GM19438 (cell line): ENCODE results near the gene RAPH1.
A peak's percentile ranks its signal among the peaks of the same experiment; 100 is the strongest.
"Not testable (repeated sequence)": the region's sequence is repeated elsewhere in the genome, so short reads cannot be mapped to it uniquely, and the experiment has no call there.

Experiments
- ATAC-seq: cut with Tn5 transposase; IDR thresholded peaks from one replicate; pipeline ENCODE4 v1.9.1; 2021; ENCODE audit warnings: low read depth; ENCODE audit not compliant: unreplicated experiment

The RAPH1 gene

DNA sequence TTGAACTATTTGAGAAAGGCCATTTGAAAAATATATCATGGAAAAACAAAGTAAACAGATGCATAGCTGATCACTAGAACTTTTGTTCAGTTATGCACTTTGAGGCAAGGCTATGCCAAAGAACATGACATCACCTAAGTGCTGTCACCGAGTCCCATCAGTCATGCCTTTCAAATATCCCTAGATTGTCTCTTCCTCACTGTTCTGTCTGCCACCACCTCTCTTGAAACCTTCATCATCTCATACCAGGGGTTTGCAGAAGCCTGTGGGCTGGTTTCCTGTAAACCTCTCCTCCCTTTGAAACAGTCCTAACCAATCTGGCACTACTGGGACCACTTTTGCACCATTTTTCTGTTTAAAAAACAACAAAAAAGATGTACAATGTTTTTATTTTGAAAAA, 12.3 kb upstream of the RAPH1 start:
- ATAC-seq, result no peak

DNA sequence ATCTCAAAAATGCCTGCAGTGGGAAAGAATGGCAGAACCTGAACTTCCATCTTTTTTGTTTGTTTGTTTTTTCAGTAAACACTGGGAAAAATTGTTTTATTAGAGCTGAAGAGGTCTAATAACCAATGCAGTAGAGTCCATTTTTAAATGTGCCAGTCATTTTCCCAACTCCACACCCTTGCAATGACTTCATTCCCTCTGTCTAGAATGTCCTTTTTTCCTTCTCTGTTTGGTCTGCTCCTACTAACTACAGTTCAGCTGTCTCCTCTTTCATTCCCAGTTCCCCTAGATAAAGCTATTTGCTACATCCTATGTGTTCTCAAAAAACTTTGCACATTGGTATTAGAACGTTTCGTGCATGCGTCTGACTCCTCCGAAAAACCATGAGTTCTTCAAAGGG, 9.3 kb upstream of the RAPH1 start:
- ATAC-seq, result no peak

DNA sequence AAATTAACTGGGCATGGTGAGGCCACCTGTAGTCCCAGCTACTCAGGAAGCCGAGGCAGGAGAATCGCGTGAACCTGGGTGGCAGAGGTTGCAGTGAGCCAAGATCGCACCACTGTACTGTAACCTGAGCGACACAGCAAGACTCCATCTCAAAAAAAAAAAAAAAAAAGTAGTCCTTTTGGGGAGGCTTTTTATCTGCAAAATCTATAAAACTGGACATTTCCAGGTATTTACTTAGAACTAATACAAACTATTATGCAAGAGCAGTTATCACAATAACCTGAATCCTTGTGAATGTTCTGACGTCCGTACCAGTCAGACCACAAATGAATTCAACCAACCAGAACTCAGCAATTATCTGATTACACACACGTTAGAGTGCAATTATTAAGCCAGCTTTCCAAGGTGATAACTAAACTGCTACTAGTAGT, 8.8 kb upstream of the RAPH1 start:
- ATAC-seq, result no peak

DNA sequence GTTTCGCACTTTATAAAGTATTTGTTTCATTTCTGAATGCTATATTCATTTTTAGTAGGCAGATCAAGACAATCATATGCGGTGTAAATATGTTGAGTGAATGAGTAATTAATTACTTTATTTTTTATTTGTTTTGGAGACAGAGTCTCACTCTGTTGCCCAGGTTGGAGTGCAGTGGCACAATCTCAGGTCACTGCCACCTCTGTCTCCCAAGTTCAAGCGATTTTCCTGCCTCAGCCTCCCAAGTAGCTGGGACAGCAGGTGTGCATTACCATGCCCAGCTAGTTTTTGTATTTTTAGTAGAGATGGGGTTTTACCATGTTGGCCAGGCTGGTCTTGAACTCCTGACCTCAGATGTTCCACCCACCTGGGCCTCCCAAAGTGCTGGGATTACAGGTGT, 5.5 kb upstream of the RAPH1 start:
- not testable (repeated sequence) for ATAC-seq

DNA sequence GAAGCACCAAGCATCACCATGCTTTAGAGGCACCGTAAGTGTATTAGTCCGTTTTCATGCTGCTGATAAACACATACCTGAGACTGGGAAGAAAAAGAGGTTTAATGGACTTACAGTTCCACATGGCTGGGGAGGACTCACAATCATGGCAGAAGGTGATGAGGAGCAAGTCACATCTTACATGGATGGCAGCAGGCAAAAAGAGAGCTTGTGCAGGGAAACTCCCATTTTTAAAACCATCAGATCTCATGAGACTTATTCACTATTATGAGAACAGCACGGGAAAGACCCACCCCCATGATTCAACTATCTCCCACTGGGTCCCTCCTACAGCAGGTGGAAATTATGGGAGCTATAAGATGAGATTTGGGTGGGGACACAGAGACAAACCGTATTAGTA, 3.1 kb upstream of the RAPH1 start:
- ATAC-seq, result not testable (repeated sequence)

DNA sequence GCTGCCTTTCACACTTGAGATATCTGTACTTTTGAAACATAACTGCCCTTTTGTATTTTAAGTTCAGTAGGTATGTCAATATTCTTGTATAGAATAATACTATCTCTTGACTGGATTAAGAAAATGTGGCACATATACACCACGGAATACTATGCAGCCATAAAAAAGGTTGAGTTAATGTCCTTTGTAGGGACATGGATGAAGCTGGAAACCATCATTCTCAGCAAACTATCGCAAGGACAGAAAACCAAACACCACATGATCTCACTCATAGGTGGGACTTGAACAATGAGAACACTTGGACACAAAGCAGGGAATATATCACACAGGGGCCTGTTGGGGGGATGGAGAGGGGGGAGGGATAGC, 1.5 kb upstream of the RAPH1 start:
- ATAC-seq, result not testable (repeated sequence)

DNA sequence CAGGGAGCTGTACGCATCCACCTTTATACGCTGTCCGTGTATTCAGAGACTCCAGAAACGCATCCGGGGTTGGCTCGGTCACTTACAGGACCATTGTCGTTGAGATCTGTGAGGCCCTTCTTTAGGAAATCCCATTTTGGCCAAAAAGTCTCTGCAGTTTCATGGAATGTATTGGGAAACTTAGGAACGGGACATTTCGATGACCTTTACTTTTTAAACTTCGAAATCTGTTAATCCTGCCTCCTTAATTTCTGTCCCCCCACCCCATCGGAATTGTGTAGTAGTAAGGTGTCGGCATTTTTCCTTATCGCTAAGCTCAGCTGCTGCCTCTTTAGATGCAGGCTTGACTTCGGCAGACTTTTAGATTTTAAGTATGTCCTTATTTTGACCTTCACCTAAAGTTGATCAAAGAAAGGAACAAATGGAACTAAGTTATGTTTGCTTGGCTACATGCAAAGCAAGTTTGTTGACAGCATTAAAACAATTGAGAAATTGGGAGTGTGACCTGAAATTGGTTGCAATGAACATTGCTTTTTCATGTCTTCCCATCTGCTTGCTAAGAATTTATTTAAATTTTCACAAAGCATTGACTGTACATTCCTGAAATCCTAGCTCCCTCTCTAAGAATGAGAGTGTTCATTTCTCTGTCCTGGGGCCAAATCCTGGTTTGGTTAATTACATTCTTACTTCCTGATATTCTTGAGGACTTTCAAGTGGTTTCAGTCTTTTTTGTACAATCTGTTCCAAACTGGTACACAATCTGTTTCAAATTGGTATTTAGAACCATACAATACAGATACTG, 884 bp upstream of the RAPH1 start:
- ATAC-seq, result no peak

DNA sequence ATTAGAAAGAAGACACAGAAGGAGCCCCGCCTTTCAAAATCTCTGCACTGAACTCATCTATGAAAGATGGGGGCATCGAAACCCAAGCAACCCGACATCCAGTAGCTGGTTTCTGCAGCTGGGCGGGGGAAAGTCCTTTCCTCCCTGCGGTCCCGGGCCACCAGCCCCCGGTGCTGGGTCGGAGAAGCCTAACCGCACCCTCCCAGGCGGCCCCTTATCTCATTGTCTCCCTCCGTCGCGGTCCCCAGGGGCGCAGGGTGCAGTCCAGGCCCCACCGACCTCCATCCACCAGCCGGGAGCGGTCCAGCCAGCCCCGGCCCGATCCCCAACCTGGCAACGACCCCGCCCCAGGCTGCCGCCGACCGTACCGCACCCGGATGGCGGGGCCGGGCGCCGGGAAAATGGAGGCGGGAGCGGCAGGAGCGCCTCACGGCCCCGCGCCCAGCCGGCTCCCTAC, 452 bp downstream of the RAPH1 start:
- peak; percentile 46 for ATAC-seq

DNA sequence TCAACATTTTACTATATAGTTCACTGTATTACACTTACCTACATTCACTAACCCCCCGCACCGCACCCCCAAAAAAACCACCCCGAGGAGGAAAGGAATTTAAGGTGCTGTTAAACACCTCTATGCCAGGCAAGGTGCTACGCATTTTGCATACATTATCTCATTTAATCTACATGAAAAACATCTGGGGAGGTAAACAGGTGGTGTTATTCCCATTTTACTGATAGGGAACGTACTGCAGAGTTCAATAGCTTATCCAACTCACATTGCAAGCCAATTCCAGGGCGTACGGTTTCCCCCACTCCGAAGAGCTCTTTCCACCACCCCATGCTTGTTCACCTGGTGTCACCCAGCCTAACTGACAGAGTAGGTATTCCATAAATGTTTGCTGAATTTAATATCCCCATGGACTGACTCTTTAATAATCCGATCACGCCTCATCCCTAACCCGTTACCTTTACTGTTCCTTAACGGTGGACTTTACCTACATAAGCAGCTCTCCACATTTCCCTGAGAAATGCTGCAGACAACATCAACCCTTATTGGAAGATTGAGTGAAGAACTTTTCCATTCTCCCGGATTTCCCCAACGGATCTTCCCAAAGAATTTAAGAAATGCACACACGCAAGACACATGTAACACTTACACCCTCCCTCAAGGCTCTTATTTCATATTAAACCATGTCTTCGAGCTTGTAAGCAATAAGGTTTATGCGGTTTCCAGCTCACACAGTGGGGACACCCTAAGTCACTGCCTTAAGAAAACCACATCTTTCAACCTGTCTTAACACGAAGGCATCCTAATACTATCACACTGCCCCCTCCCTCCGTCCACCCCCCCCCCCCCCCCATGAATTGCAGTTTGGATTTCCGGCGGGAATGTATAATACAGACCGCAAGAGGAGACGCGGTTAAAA, 1.2 kb downstream of the RAPH1 start:
- ATAC-seq, result no peak

DNA sequence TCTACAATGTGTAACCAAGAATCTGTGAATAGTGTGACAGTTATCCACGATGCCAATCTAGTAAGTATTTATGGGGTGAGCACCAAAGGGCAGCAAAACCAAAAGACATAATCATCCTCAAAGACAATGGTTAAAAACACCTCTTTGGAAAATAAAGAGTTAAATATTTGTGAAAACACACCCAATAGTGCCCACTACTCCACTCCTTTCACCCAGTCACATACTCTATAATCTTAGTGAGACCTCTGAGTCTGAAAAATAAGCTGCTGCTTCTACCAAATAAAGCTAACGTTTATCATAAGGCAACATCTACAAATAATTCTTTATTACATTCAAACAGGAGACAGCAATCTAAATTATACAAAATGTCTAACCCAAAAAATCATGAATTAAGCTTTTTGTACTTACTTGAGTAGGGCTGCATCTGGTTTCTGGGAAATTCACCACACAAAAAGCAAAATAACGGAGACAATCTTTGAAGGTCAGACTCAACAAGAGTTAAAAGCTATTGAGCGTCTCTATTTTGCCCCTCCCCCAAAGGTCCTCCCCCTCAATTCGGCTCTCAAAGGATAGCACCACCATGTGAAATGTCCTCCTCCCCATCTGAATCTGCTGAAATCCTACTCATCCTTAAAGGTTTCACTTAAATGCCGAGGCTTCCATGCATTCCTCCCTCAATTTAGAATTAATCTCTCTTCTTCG, 2.0 kb downstream of the RAPH1 start:
- ATAC-seq, result no peak

DNA sequence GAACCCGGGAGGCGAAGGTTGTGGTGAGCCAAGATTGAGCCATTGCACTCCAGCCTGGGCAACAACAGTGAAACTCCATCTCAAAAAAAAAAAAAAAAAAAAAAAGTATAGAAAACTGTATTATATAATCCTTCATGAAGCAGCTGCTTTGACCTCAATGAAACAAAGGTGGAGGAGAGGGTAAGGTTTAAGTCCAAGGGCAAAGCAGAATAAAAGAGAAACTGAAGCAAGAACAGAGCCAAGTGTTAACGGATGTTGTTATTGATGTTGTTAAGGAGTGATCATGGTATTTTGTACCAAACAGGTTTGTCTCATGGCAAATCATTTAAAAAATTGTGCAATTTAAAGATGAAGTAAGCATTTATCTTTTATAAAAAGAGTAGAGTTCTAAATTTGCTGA, 7.4 kb downstream of the RAPH1 start:
- ATAC-seq, result no peak

DNA sequence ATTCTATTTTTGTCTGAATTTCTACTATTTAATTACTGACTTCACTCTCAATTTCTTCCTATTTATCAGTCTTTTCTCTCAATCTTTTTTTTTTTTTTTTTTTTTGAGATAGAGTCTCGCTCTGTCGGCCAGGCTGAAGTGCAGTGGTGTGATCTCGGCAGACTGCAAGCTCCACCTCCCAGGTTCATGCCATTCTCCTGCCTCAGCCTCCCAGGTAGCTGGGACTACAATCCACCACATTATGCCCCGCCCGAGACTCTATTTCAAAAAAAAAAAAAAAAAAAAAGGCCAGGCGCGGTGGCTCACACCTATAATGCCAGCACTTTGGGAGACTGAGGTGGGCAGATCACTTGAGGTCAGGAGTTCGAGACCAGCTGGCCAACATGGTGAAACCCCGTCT, 21.8 kb downstream of the RAPH1 start:
- ATAC-seq, result not testable (repeated sequence)

DNA sequence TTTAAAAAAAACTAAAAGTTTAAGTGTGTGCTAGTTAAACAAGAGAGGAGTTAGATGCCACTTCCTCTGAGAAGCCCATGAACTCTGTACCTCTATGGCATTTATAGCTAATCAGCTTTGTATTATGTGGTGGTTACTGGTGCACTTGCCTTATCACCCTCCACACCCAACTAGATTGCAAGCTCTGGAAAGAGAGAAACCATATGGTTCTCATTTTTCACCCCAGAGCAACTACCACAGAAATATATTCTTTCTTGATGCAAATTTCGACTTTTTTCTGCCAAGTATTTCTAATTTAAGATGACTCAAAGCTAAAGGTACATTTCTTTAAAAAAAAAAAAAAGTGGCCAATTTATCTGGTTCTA, 24.2 kb downstream of the RAPH1 start:
- no peak for ATAC-seq

DNA sequence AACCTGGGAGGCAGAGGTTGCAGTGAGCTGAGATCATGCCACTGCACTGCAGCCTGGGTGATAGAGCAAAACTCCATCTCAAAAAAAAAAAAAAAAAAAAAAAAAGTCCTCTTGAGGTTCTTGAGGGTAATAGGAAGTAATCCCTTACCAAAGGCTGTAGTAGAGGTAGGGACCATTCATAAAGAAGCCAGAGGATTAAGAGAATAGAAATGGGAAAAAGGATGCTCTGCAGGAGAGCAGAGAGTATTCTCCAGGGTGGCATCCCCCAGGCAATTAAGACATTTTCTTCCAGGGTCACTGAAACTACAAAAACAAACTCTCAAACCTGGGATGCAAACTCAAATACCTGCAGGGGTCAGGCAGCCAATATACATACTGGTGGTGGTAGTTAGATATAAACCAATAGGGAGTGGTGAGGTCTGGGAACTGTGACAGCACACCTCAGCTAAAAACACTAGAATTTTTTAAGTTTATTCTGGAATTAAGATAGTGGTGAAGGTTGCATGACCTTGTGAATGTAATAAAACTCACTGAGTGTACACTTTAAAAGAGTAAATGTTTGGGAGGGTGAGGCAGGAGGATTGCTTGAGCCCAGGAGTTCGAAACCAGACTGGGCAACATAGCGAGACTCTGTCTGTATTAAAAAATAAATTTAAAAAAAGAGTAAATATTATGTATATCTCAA, 24.7 kb downstream of the RAPH1 start:
- ATAC-seq, result no peak

DNA sequence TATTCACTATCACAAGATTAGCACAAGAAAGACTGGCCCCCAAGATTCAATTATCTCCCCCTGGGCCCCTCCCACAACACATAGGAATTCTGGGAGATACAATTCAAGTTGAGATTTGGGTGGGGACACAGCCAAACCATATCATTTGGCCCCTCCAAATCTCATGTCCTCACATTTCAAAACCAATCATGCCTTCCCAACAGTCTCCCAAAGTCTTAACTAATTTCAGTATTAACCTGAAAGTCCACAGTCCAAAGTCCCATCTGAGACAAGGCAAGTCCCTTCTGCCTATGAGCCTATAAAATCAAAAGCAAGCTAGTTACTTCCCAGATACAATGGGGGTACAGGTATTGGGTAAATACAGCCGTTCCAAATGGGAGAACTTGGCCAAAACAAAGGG, 31.6 kb downstream of the RAPH1 start:
- not testable (repeated sequence) for ATAC-seq

DNA sequence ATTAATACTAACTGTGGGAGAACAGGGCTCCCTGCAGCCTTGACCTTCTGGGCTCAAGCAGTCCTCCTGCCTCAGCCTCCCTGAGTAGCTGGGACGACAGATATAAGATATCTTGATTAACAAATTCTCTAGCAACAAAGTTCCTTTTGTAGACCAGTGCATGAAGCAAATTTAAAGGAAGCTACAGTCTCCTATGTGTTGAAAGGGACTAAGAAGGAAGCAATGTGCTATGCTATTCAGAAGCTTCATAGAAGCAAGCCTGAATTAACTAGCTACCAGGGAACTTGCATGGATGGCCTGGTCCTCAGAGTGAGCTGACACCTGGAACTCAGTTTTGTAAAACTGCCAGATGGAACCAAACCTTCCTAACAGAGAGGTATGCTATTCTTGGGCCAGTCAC, 33.2 kb downstream of the RAPH1 start:
- no peak for ATAC-seq

DNA sequence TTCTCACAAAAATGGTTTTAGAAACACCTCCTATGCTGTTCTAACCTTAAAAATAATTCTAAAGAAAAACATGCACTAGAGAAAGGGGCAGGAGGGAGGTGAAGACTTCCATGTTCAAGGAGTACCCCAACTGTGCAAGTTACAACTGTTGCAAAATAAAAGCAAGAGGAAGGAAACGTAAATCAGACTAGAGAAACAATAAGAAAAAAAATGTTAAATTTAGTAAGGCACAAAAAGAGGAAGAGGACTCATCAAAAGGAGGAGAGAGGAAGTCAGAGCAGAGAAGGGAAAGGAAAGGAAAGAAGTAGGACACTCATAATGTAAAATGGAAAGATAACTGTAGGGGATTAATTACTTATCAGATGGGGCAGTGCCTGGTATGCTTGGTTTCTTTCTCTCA, 34.1 kb downstream of the RAPH1 start:
- ATAC-seq, result no peak

DNA sequence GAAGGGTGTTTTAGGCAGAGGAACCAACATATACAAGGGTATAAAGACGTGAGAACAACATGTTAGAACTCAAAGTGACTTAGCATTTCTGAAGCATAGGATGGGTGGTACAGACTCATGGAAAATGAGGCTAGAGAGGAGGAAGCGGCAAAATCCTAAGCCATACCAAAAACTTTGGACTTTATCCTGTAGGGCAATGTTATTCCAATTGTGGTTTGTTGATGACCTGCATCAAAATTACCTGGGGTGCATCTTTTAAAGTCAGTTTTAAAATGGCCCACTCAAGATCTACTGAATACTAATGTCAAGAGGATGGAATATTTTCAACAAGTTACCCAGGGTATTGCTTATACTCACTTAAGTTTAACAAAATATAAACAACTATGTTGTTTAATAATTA, 34.8 kb downstream of the RAPH1 start:
- no peak for ATAC-seq

DNA sequence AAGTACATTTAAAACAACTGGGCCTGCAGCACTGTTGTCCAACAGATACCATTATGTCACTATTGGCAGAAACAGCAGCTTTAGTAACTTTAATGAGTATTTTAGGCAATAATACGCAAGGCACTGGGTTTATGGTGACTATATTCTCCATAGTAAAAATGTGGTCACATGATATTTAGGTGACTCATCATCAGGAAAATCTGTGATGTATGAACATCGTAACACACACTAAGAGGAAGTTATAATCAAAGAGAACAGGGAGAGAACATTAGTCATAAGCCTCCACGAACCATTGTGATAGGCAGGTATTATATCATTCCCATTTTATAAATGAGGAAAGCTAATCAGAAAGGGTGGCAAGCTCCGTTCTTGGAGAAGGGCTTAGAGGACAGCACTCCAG, 36.9 kb downstream of the RAPH1 start:
- no peak for ATAC-seq

DNA sequence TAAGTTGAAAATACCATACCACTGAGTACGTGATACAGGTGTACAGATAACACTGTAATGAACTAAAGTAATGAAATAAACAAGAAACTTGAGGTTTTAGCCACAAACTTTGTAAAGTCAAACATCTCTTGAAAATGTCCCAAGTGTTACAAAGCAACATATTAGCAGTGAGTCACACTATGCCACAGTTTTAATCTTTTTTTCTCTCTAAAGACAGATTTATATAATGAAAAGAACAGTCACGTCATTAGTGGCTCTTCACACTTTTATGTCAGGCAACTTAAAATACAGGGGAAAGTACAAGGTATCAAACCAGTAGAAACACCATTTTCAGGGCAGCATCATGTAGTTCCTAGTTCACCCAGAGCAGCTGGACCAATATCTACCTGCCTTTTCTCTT, 42.1 kb downstream of the RAPH1 start:
- no peak for ATAC-seq

DNA sequence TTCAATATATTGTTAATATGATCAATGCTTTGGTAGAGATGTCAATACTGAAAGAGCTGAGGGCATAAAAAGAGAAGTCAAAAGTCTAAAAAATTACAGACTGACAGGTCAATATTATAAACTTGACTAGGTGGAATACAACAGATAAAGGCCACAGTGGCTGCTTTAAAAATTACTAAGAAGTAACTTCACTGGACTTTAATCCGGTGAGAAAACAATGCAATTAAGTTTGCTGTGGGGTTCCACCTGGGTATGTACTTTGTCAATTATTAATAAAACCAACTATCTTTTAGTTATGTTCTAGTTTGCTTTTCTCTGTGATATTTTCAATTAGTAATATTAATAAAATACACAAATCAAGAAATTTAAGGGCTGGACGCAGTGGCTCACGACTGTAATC, 44.7 kb downstream of the RAPH1 start:
- no peak for ATAC-seq
